DND-41 (cell line): Measurements from ENCODE around the gene COMMD4.

Experiments used
- ATAC-seq: fragments of 200-7000 bp; cut with Tn5 transposase; 3 replicates; pipeline ENCODE4 v1.9.1; 2021; ENCODE audit warnings: low read depth; ENCODE audit not compliant: insufficient read depth
- DNase-seq: peaks from one replicate; pipeline ENCODE4 v3.0.0-alpha.2; 2020
- H2AFZ ChIP-seq: 2 replicates; pipeline ENCODE4 v1.6.0; 2012; ENCODE audit warnings: low read depth, low read length
- H3K27ac ChIP-seq: 2 replicates; pipeline ENCODE4 v1.5.1; 2012; ENCODE audit warnings: low read length, inconsistent platforms
- H3K27me3 ChIP-seq: fragments of 200-600 bp; sonication (generic); 2 replicates; pipeline ENCODE4 v1.6.0; 2012; ENCODE audit warnings: low read length, mild to moderate bottlenecking, inconsistent platforms; ENCODE audit not compliant: insufficient read depth, poor library complexity
- H3K36me3 ChIP-seq: 2 replicates; pipeline ENCODE4 v1.5.1; 2012; ENCODE audit warnings: low read length, inconsistent platforms; ENCODE audit not compliant: insufficient read depth
- H3K4me1 ChIP-seq: 2 replicates; pipeline ENCODE4 v1.5.1; 2012; ENCODE audit warnings: mild to moderate bottlenecking, low read length; ENCODE audit not compliant: insufficient read depth
- H3K4me2 ChIP-seq: 2 replicates; pipeline ENCODE4 v1.6.0; 2012; ENCODE audit warnings: mild to moderate bottlenecking, moderate library complexity, low read length, inconsistent platforms; ENCODE audit not compliant: insufficient read depth
- H3K4me3 ChIP-seq, 2 experiments: fragments of 200-600 bp in 1 of 2; shearing (Covaris generic) in 1 of 2; 2 replicates each; pipeline ENCODE4 v1.5.1; 2012 to 2016; ENCODE audit warnings: inconsistent platforms in 2 of 2, low read length in 2 of 2, mild to moderate bottlenecking in 2 of 2, low read depth in 1 of 2, moderate library complexity in 1 of 2
- H3K79me2 ChIP-seq: 2 replicates; pipeline ENCODE4 v1.6.0; 2012; ENCODE audit warnings: low read length, inconsistent platforms; ENCODE audit not compliant: insufficient read depth
- H3K9ac ChIP-seq: 2 replicates; pipeline ENCODE4 v1.6.0; 2012; ENCODE audit warnings: low read depth, mild to moderate bottlenecking, inconsistent platforms, low read length, moderate library complexity
- H3K9me3 ChIP-seq: 2 replicates; pipeline ENCODE4 v1.5.1; 2012; ENCODE audit warnings: low read length, moderate library complexity, mild to moderate bottlenecking, inconsistent platforms; ENCODE audit not compliant: insufficient read depth, severe bottlenecking
- H4K20me1 ChIP-seq: 2 replicates; pipeline ENCODE4 v1.6.0; 2012; ENCODE audit warnings: low read length; ENCODE audit not compliant: insufficient read depth
- EZH2 ChIP-seq: IDR thresholded peaks from 3 replicates; pipeline ENCODE4 v1.6.1; 2012; ENCODE audit warnings: borderline replicate concordance, low read depth, mild to moderate bottlenecking, moderate library complexity, low read length, inconsistent platforms; ENCODE audit not compliant: severe bottlenecking
- TF ChIP-seq, protein P1 (sequence below): IDR thresholded peaks from 2 replicates; pipeline ENCODE4 v1.5.1; 2012; ENCODE audit warnings: borderline replicate concordance, low read length, moderate library complexity, mild to moderate bottlenecking; ENCODE audit not compliant: poor library complexity, severe bottlenecking; ENCODE audit errors: extremely low read depth

Gene COMMD4

DNA sequence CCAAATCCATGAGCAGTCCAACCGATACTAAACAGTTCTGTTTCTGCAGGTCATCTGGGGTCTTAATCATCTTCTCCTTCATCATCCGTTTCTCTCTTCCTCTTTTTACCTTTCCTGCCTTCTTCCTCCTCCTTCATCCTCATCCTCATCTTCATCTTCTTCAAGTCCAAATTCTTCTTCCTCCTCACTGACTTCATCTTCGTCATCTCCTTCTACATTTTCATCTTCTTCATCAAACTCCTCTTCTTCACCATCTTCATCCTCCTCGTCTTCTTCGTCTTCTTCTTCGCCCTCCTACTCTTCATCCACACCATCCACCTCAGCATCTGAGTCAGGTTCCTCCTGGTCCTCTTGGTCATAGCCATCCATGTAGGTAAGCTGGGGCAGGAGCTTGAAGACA, 14.2 kb upstream of the COMMD4 start:
- Histone ChIP-seq H4K20me1 (no peaks in the 10 kb centered on the region), H3K4me2 (no peak overlapping the region), H3K9ac (no peak overlapping the region), H3K27me3 (no peaks in the 10 kb centered on the region), H3K79me2 (no peaks in the 10 kb centered on the region), H3K9me3 (no peaks in the 10 kb centered on the region), H3K4me3 (no peak overlapping the region), H3K36me3 (no peaks in the 10 kb centered on the region), H3K27ac (no peak overlapping the region), H2AFZ (no peak overlapping the region), H3K4me1 (no peaks in the 10 kb centered on the region)
- TF ChIP-seq, protein P1, sequence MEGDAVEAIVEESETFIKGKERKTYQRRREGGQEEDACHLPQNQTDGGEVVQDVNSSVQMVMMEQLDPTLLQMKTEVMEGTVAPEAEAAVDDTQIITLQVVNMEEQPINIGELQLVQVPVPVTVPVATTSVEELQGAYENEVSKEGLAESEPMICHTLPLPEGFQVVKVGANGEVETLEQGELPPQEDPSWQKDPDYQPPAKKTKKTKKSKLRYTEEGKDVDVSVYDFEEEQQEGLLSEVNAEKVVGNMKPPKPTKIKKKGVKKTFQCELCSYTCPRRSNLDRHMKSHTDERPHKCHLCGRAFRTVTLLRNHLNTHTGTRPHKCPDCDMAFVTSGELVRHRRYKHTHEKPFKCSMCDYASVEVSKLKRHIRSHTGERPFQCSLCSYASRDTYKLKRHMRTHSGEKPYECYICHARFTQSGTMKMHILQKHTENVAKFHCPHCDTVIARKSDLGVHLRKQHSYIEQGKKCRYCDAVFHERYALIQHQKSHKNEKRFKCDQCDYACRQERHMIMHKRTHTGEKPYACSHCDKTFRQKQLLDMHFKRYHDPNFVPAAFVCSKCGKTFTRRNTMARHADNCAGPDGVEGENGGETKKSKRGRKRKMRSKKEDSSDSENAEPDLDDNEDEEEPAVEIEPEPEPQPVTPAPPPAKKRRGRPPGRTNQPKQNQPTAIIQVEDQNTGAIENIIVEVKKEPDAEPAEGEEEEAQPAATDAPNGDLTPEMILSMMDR, result no peak
- TF ChIP-seq EZH2, result no peak
- no peak for DNase-seq
- ATAC-seq, result no peak

DNA sequence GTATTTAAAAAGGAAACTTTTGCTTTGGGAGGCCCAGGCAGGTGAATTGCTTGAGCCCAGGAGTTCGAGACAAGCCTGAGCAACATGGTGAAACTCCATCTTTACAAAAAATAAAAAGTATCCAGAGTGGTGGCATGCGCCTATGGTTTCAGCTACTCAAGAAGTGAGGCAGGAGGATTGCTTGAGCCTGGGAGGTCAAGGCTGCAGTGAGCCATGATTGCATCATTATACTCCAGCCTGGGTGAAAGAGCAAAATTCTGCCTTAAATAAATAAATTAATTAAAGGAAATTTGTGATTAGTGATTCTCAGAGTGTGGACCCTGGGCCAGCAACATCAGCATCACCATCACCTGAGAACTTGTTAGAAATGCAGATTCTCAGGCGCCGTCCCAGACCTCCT, 9.9 kb upstream of the COMMD4 start:
- no peak overlapping the region for H3K4me2 ChIP-seq
- no peak overlapping the region for H3K27ac ChIP-seq
- no peaks in the 10 kb centered on the region for H3K4me1 ChIP-seq
- H2AFZ ChIP-seq, result no peak overlapping the region
- H3K9ac ChIP-seq, result no peak overlapping the region
- H3K27me3 ChIP-seq, result no peaks in the 10 kb centered on the region
- no peaks in the 10 kb centered on the region for H4K20me1 ChIP-seq
- no peak overlapping the region for H3K4me3 ChIP-seq
- DNase-seq (no peak), ATAC-seq (no peak)
- H3K79me2 ChIP-seq, result no peaks in the 10 kb centered on the region
- no peak for TF ChIP-seq EZH2
- TF ChIP-seq, protein P1, result no peak
- no peaks in the 10 kb centered on the region for H3K9me3 ChIP-seq
- no peaks in the 10 kb centered on the region for H3K36me3 ChIP-seq

DNA sequence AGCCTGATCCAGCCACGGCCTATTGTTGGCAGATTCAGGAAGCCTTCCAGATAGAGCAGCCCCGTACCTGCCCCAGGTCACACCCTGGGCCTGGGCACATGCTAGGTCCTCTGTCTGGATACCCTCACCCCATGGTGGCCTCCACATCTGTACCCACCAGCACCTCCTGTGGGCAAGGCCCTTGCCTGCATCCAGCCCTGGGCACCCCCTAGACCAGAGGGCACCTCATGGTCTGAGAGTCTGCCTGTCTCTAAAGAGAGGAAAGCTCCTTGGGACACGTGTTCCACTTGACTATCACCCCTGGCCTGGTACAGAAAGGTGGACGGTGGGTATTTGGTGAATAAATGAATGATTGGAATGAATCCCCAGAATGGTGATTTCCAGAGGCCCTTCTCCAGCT, 8.9 kb upstream of the COMMD4 start:
- no peak overlapping the region for H3K9ac ChIP-seq

More for the DNA sequence above, 8.9 kb upstream of the COMMD4 start:
- no peak for ATAC-seq
- Histone ChIP-seq H3K4me3 (no peak overlapping the region), H3K4me2 (no peak overlapping the region), H4K20me1 (no peaks in the 10 kb centered on the region), H3K27me3 (no peaks in the 10 kb centered on the region), H3K4me1 (no peaks in the 10 kb centered on the region), H3K36me3 (no peaks in the 10 kb centered on the region), H3K27ac (no peak overlapping the region), H3K9me3 (no peaks in the 10 kb centered on the region), H2AFZ (no peak overlapping the region), H3K79me2 (no peaks in the 10 kb centered on the region)
- DNase-seq, result no peak
- TF ChIP-seq, protein P1, result no peak
- TF ChIP-seq EZH2, result no peak
